HG03439 (cell line): Measurements from ENCODE around the gene FLNA.
"Not testable (repeated sequence)": the region's sequence is repeated elsewhere in the genome, so short reads cannot be mapped to it uniquely, and the experiment has no call there.

Experiments
- ATAC-seq: cut with Tn5 transposase; IDR thresholded peaks from one replicate; pipeline ENCODE4 v1.9.1; 2021; ENCODE audit warnings: mild to moderate bottlenecking, moderate library complexity; ENCODE audit not compliant: unreplicated experiment

The FLNA gene

DNA sequence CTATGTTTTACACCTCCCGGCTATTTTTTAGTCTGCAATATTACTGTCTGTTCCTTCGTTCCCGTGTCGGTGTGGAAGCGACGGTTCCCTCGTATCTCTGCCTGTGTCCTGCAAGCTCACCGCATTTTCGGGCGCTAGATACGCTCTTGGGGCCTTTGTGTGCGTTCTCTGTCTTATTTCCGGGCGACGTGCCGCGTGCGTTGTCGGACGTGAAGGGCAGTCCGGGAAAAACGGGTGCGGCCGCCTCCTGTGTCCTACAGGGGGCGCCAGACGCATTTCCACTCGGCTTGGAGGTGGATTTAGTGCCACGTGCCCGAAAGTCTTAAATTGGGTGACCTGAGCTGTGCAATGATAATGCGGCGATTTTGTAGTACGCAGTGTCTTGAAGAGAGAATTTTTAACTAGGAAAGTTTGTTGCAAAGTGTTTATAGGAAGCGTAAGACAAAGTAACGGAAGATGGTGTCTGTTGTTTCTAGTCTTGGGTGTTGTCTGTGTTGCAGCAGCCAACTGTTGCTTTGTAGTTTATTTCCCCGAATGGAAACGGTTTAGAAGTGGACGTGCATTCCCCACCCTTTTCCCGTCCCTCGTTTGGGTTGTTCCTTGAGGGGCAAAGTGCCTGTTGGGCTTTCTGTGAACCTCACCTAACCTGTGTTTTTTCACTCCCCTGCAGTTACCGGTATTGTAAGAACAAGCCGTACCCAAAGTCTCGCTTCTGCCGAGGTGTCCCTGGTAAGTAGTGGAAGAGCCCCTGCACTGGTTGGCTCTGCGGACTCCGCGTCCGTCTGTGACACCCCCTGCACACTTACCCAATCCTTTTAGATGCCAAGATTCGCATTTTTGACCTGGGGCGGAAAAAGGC, 24.5 kb upstream of the FLNA start:
- no peak for ATAC-seq

DNA sequence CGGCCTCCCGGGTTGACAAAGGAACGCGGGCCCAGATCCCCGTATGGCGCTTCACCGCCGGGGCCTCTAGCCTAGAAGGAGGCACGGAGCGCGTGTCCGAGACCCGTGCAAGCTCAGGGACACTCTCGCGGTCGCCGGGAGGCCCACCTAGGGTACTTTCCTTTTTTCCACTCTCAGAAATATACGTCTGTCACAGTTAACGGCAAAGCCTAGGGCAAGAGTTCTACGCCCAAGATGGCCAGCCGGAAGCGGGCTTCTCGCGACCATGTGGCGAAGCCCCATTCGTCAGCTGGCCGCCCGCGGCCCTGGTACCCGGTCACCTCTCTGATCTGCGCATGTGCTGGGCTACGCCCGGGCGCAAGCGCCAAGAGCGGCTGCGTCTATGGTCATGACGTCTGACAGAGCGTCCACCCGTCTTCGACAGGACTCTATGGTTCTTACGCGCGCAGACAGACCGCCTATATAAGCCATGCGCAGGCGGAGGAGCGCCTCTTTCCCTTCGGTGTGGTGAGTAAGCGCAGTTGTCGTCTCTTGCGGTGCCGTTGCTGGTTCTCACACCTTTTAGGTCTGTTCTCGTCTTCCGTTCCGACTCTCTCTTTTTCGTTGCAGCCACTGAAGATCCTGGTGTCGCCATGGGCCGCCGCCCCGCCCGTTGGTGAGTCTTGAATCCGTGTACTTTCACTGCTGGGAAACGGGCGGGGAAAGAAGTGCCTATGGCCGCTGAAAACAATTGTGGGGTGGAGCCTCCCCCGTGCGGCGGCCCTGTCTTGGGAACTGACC, 23.6 kb upstream of the FLNA start, which contains the start of gene RPL10:
Gene RPL10, plus strand, starts transcription at position 490 of the 780 bp plus-strand sequence. Its CDS starts 143 bp downstream, at position 633.
- ATAC-seq, result peak; percentile 79

DNA sequence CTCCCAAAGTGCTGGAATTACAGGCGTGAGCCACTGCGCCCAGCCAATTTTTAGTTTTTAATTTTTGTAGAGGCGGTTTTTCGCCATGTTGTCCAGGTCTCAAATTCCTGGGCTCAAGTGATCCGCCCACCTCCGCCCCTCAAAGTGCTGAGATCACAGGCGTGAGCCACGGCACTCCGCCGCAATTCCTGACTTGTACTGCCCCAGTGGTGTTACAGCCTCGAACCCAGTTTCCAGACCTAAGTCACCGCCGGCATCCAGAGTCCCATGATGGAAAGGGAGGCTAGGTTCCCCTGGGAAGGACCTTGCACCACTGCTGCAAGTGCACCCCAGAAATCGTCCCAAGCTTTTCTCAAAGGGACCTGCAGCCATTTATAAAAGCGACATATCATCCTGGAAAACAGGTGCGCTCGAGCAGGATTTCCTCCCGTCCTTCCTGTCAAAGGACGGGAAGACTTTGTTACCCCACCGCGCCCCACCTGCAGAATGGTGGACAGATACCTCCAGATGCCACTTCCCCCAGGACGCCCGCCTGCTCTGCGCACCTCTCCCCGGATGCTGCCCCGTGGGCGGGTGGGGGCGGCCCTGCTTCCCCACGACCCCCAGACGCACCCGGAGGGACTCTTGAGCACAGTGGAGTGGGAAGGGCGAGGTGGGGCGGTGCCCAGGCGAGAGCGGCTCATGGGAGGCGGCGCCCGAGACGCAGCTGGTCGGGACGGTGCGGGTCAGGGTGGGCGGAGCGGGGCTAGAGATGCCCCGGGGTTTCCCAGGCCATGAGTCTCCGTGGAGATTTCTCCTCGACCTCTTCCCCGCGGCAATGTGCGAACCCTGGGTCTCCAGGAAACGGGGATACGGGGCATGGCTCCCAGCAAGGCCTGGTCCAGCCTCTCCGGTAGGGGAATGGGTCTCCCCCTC, 22.8 kb upstream of the FLNA start:
- peak; percentile 37 for ATAC-seq

DNA sequence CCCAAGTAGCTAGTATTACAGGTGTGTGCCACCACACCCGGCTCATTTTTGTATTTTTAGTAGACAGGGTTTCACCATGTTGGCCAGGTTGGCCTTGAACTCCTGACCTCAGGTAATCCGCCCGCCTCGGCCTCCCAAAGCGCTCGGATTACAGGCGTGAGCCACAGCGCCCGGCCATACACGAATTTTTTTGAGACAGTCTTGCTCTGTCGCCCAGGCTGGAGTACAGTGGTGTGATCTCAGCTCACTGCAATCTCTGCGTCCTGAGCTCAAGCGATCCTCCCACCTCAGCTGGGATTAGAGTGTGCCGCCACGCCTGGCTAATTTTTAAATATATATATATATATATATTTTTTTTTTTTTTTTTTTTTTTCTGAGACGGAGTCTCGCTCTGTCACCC, 21.9 kb upstream of the FLNA start:
- ATAC-seq, result not testable (repeated sequence)

DNA sequence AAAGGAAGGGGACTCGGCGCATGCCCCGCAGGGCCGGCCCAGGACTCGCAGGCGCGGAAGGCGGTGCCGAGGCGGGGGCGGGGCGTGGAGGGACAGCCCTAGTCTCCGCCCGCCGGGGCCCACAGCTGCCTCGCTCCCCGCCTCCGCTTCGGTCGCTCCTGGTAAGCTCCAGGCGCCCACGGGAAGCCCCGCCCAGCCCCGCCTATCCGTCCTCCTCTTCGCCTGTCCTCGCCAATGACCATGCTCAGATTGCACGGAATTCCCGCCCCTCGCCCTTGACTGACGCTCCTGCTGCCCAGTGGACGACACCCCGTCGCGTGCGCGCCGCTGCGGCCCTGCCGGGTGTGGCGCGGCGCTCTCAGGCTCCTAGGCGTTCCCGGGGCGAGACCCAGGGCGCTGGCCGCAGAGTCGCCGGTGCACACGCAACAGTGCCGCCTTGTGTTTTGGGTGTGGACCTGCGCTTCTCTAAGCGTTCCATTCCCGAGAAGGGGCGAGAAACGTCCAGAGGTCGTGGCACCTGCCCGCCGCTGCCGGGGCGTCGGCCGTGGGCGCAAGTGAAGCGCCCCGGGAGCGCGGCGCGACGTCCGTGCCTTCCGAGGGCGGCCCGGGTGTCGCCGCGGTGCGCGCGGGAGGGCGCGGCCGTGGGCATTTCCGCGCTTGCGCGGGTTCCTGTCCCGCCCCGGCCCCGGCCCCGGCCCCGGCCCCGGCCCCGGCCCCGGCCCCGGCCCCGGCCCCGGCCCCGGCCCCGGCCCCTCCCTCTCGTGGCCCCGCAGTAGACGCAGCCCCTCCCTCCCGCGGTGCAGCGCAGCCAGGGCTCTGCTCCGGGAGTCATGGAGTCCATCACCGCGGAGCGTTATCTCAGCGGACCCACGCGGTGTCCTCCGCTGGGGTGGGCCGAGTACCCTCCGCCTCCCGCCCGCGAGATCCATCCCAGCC, 15.6 kb upstream of the FLNA start:
- peak; percentile 68 for ATAC-seq

DNA sequence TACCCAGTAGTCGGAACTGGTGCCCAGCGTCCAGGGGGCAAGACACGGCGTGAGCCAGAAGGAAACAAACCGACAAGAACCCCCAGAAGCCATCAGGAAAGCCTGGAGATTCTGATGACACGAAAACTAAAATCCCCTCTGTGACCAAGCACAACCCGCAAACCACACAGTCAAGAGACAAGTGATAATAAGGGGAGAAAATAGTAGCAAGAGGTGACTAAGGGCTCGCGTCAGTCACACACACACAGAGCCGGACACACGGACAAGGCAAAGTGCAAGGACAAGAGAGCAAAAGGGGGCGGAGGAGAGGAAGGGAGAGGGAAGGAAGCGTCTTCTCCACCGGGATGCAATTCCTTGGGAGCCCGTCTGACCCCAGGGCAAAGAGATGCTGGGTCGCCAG, 14.2 kb upstream of the FLNA start:
- ATAC-seq, result peak; percentile 23

DNA sequence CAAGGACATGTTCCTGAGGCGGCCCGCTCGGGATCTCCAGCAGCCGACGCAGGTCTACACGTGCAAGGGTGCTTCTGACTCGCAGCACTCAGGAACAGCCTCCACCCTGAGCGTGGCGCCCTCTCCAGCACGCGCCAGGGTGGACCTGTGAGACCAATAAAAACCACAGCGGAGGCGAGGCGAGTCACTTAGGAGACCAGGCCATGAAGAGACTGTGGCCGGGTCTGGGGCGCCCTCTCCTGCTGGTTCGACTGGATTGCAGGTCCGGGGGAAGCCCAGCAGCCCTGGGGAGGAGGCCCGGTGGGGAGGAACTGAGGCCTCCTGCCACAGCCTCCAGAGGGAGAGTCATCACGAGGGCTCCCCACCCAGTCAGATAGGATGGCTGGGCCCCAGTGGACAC, 13.7 kb upstream of the FLNA start:
- ATAC-seq, result peak; percentile 33

DNA sequence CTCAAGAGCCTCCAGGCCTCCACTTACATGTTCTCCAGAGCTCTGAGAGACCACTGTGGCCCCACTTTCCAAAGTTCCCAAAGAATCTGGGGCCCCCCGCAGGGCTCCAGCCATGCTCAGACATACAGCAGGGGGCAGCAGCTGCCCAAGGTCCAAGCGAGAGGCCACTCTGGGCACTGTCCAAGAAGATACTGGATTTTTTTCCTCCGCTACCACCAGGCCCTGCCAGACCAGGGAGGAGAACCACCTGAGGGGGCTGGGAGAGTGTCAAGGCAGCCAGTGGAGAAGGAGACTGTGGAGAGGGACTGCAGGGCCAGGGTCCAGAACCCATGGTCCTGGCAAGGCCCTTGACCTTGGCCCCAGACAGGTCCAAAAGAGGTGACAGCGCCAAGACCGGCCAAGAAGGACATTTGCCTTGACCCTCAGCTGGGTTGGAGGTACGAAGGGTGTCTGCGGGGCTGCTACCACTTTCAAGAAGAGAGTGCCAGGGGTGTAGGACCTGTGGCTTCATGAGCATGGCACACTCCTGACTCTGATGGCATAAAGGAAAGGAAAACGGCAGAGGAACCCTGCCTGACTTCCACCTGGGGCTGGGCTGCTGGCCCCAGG, 10.0 kb upstream of the FLNA start:
- ATAC-seq, result no peak

DNA sequence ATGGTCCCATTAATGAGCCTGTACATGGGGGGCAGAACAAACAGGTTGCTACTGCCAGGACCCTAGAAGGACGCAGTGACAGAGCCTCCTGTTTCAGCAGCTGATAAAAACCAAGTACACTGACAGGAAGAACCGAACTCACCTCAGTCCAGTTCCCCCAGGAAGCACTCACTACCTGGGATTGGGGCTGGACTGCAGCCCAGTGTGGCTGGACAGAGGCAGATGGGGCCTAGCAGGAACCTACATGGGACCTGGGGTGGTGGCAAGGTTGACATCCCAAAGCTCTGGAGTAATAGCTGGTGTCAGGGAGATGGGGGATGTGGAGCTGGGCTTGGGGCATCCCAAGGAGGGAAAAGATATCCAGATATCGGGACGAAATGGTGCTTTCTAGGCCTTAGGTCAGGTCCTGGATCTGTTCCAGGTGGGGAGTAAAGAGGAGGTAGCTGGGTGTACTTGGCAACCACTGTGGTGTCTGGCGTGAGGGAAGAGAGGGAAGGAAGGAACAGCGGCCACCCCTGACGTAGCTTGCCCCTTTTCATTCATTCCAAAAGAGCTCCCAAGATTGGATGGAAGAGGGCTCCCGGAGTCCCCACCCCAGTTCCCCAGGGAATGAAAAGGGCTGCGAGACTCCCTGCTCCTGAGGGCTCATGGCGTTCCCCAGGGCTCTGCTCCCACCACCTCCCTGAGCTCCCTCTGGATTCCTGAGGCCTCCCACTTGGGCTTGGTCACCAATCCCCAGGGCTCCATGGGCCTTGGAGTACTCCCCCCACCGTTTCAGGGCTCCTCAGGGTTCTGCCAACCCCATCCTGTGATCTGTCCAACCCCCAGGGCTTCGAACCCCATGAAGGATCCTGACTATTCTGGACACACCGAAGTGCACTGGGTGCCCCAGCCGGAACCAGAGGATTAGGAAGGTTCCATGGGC, 9.2 kb upstream of the FLNA start:
- no peak for ATAC-seq

DNA sequence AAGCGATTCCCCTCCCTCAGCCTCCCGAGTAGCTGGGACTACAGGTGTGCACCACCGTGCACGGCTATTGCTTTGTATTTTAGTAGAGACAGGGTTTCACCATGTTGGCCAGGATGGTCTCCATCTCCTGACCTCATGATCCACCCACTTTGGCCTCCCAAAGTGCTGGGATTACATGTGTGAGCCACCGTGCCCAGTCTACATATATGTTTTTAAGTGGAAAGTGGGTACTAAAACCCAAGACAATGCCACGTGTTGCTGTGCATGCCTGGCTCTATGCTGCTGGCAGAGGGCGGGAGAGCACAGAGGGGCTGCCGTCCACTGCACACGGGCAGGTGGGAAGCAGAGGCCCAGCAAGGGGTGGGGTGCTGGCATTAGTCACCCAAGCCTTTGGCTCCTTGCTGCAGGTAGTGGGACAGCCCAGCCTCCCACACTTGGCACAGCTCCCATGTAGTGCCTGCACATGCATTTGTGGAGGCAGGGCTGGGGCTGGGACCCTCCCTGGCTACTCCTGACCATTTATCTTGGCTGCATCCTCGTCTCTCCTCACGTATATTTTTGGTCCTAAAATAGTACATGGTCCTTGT, 8.1 kb upstream of the FLNA start:
- ATAC-seq, result no peak

DNA sequence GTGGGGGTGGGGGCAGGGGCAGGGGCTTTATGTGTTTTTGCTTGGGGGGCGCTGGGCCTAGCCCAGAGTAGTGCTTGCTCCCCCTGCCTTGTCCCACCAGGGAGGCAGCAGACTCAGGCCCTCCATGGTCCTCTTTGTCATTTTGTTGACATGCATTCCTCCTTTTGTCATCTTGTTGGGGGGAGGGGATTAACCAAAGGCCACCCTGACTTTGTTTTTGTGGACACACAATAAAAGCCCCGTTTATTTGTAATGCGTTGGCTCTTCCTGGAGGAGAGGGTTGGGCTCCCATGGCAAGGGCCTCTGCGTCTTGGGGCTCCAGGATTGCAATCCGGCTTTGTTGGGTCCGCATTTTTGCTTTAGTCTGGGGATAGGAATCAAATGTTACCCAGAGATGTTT, 6.8 kb upstream of the FLNA start:
- ATAC-seq, result no peak

DNA sequence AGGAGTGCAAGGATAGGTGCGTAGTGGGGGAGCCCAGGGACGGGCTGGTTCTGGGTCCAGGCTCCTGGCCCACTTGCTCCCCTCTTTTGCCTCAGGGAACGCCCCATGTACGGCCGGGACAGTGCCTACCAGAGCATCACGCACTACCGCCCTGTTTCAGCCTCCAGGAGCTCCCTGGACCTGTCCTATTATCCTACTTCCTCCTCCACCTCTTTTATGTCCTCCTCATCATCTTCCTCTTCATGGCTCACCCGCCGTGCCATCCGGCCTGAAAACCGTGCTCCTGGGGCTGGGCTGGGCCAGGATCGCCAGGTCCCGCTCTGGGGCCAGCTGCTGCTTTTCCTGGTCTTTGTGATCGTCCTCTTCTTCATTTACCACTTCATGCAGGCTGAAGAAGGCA, 6.4 kb upstream of the FLNA start:
- ATAC-seq, result no peak

DNA sequence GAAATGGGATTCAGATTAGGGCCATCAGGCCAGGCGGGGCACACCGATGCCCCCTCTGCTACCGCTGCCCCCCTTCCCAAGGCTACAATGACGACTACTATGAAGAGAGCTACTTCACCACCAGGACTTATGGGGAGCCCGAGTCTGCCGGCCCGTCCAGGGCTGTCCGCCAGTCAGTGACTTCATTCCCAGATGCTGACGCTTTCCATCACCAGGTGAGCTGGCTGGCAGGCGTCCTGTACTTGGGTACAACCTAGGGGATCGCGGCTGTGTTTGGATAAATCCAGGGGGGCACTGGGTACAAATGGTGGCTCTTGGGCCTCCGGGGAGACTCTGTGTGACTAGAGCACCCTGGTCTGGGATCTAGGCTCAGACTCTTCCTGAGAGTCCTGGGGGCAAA, 5.7 kb upstream of the FLNA start:
- ATAC-seq, result no peak

DNA sequence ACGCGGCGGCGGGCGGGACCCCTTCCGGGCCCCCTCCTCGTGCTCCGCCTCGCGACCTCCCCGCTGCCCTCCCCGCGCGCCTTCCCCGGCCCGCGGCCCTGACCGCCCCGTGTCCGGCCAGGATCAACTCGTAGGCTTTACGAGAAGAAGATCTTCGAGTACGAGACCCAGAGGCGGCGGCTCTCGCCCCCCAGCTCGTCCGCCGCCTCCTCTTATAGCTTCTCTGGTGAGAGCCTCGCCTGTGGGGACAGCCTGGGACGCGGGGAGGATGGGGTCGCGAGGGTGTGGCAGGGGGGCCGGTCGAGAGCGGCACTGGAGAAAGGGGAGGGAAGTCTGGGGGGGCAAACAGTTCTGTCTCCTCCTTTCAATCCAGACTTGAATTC, 5.1 kb upstream of the FLNA start:
- peak; percentile 3 for ATAC-seq

DNA sequence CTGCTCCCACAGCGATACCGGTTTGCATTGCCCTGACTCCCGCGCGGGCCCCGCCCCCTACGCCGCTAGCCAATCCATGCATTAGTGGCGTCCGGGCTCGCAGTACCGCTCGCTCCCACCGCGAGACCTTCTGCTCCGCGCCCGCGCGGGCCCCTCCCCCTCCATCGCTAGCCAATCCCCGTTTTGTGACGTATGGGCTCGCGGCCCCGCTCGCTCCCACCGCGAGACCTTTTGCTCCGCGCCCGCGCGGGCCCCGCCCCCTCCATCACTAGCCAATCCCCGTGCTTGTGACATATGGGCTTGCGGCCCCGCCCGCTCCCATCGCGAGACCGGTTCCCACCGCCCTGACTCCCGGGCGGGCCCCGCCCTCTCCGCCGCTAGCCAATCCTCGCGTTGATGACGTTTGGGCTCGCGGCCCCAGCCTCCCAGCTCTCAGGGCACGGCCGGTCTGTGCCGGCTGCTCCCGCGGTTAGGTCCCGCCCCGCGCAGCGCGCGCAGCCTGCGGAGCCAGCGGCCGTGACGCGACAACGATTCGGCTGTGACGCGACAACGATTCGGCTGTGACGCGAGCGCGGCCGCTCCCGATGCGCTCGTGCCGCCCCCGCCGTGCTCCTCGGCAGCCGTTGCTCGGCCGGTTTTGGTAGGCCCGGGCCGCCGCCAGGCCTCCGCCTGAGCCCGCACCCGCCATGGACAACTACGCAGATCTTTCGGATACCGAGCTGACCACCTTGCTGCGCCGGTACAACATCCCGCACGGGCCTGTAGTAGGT, 4.5 kb upstream of the FLNA start, which contains the start of gene EMD:
Gene EMD, plus strand, starts transcription at position 497 of the 770 bp plus-strand sequence. Its CDS starts 190 bp downstream, at position 687.
- peak; percentile 81 for ATAC-seq

DNA sequence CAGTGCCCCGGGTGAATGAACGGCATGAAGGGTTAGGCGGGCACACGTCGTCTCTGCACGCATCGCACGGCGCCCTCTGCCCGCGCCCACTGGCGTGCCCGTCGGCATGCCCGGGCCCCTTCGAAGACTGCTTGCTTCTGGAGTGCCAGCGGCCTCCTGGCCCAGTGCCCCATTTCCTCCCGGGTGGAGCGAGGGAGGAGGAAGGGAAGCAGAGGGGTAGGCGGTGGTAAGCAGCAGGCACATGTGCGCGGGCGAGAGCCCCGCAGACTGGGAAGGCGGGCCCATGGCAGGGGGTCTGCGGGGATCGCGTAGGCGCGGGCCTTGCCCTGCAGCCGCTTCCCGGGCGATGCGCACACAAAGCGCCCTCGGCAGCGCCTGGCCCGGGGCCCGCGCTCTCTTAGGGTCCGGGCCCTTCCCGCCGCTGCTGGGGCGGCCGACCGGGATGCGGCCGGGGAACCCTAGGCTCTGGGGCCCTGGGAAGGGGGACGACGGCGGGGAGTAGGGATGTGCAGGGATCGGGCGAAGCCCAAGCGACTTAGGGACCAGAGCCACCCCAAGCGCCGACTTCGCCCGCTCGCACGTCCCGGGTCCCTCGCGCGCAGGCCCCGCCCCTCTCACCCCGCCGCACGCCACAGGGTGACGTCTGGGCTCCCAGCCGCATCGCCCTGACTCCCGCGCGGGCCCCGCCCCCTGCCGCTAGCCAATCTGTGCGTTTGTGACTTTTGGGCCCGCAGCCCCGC, 3.8 kb upstream of the FLNA start:
- peak; percentile 0 for ATAC-seq
